ENCODE measurements around the gene ACAN.

- no peak for TF ChIP-seq CTCF (IDR thresholded peaks at IDR 0.05)
- no peak for TF ChIP-seq POLR2A (IDR thresholded peaks at IDR 0.05)
- TF ChIP-seq EP300 (IDR thresholded peaks at IDR 0.05) = no peak
Measured at GRCh38 chr15:88797663-88798339, 5.4 kb upstream of the ACAN start.

Measured in tibial nerve (tissue), 4 donors.